ENCODE data around the gene RLBP1. TPM values are rescaled to one million over a fixed set of nuclear protein-coding genes. Genes with fewer than 3 reads are reported as not detected.

Gene RLBP1
- total RNA-seq, 1 donor from 2014 or later: not detected

- no peaks in the 10 kb centered on the region for H3K36me3 ChIP-seq (ENCODE audit: control insufficient read depth, insufficient read depth, low read length)
- H3K4me3 ChIP-seq (ENCODE audit: low read depth, low read length): no peak overlapping the region
- TF ChIP-seq CTCF (IDR thresholded peaks at IDR 0.05; ENCODE audit: insufficient read depth, low read length, severe bottlenecking): no peak
- DNase-seq (ENCODE audit: low read depth) (no peak), FAIRE-seq (no peak)
- H3K27me3 ChIP-seq (ENCODE audit: control insufficient read depth, insufficient read depth, low read length): peaks cover 9% of the 10 kb centered on the region
Measured at GRCh38 chr15:89215627-89216026, 5.8 kb downstream of the RLBP1 start.

- DNase-seq (ENCODE audit: low read depth) (no peak), FAIRE-seq (no peak)
Measured at GRCh38 chr15:89211678-89212170, 9.7 kb downstream of the RLBP1 start.

GRCh38 chr15:89209057-89209456 lies 12.3 kb downstream of the RLBP1 start:
- Histone ChIP-seq H3K36me3 (ENCODE audit: control insufficient read depth, insufficient read depth, low read length) (no peaks in the 10 kb centered on the region), H3K27me3 (ENCODE audit: control insufficient read depth, insufficient read depth, low read length) (peaks cover 7% of the 10 kb centered on the region), H3K4me3 (ENCODE audit: low read depth, low read length) (no peak overlapping the region)
- DNase-seq (ENCODE audit: low read depth) (no peak), FAIRE-seq (no peak)
- no peak for TF ChIP-seq CTCF (IDR thresholded peaks at IDR 0.05; ENCODE audit: insufficient read depth, low read length, severe bottlenecking)

More at GRCh38 chr15:89211678-89212170, 9.7 kb downstream of the RLBP1 start:
- no peak overlapping the region for H3K4me3 ChIP-seq (ENCODE audit: low read depth, low read length)
- peaks cover 7% of the 10 kb centered on the region for H3K27me3 ChIP-seq (ENCODE audit: control insufficient read depth, insufficient read depth, low read length)
- no peaks in the 10 kb centered on the region for H3K36me3 ChIP-seq (ENCODE audit: control insufficient read depth, insufficient read depth, low read length)
- TF ChIP-seq CTCF (IDR thresholded peaks at IDR 0.05; ENCODE audit: insufficient read depth, low read length, severe bottlenecking): no peak

GRCh38 chr15:89208256-89208655 lies 13.1 kb downstream of the RLBP1 start:
- no peak for TF ChIP-seq CTCF (IDR thresholded peaks at IDR 0.05; ENCODE audit: insufficient read depth, low read length, severe bottlenecking)
- Histone ChIP-seq H3K36me3 (ENCODE audit: control insufficient read depth, insufficient read depth, low read length) (no peaks in the 10 kb centered on the region), H3K4me3 (ENCODE audit: low read depth, low read length) (no peak overlapping the region), H3K27me3 (ENCODE audit: control insufficient read depth, insufficient read depth, low read length) (peaks cover 7% of the 10 kb centered on the region)
- FAIRE-seq (no peak), DNase-seq (ENCODE audit: low read depth) (no peak)

GRCh38 chr15:89206908-89207331 lies 14.5 kb downstream of the RLBP1 start:
- Histone ChIP-seq H3K36me3 (ENCODE audit: control insufficient read depth, insufficient read depth, low read length) (no peaks in the 10 kb centered on the region), H3K27me3 (ENCODE audit: control insufficient read depth, insufficient read depth, low read length) (peaks cover 7% of the 10 kb centered on the region), H3K4me3 (ENCODE audit: low read depth, low read length) (no peak overlapping the region)
- TF ChIP-seq CTCF (IDR thresholded peaks at IDR 0.05; ENCODE audit: insufficient read depth, low read length, severe bottlenecking): peak; percentile 99
- no peak for FAIRE-seq
- DNase-seq (ENCODE audit: low read depth): peak; percentile 48

- Histone ChIP-seq H3K27me3 (ENCODE audit: control insufficient read depth, insufficient read depth, low read length) (peaks cover 2% of the 10 kb centered on the region), H3K36me3 (ENCODE audit: control insufficient read depth, insufficient read depth, low read length) (no peaks in the 10 kb centered on the region), H3K4me3 (ENCODE audit: low read depth, low read length) (no peak overlapping the region)
- no peak for FAIRE-seq
- DNase-seq (ENCODE audit: low read depth): no peak
- no peak for TF ChIP-seq CTCF (IDR thresholded peaks at IDR 0.05; ENCODE audit: insufficient read depth, low read length, severe bottlenecking)
Measured at GRCh38 chr15:89205991-89206585, 15.3 kb downstream of the RLBP1 start.
